Renal pelvis (tissue), 4 donors: ENCODE measurements around the gene SLC9A3. TPM values are rescaled to one million over a fixed set of nuclear protein-coding genes. Genes with fewer than 3 reads are reported as not detected.
"Not testable (repeated sequence)": the region's sequence is repeated elsewhere in the genome, so short reads cannot be mapped to it uniquely, and the experiment has no call there.

Source experiments
- DNase-seq: peaks from one replicate; pipeline ENCODE4 v3.0.0-alpha.2; 2013
- polyA plus RNA-seq, 3 donors: library from polyadenylated mRNA; unstranded; fragments of 120-200 nt; gene quantifications; one replicate each; pipeline ENCODE4 v1.2.1, GENCODE V29; 2013; ENCODE audit not compliant: insufficient read length in 3 of 3

Gene SLC9A3
- polyA plus RNA-seq, 3 donors: 46.4 to 69.6 (median 58.0) TPM

DNA sequence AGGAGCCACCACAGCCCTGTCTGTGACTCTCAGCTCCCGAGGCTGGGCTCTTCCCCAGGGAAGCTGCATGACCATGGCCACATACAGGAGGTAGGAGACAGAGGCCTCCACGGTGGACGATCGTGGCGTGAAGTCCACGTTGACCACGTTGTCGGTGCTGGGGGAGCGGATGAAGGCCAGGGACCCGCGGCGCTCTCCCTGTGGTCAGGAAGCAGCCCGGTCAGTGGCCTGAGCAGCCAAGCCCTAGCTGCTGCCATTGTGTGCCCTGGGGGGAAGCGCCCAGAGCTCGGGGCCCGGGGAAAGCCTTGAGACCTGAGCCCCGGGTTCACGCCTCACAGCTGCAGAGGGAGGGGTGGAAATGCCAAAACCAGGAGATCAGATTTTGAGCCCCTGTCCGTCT lies 47.0 kb downstream of the SLC9A3 start:
- DNase-seq: no peak

DNA sequence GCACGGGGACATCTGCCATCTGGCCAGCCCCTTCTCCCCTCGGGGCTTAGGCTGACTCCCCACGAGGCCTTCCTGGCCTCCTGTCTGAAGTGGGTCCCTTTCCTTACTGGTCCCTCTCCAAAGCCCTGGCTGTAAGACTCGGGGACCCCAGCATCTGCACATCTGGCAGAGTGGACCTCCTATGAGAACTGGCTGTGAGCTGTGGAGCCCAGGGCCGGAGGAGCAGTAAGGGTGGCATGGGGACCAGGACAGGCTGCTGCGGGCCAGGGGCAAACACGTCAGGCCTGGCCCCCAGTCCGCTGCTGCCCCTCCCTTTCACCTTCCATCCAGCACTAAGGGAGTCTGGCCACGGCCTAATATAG lies 47.5 kb downstream of the SLC9A3 start:
- DNase-seq: no peak

DNA sequence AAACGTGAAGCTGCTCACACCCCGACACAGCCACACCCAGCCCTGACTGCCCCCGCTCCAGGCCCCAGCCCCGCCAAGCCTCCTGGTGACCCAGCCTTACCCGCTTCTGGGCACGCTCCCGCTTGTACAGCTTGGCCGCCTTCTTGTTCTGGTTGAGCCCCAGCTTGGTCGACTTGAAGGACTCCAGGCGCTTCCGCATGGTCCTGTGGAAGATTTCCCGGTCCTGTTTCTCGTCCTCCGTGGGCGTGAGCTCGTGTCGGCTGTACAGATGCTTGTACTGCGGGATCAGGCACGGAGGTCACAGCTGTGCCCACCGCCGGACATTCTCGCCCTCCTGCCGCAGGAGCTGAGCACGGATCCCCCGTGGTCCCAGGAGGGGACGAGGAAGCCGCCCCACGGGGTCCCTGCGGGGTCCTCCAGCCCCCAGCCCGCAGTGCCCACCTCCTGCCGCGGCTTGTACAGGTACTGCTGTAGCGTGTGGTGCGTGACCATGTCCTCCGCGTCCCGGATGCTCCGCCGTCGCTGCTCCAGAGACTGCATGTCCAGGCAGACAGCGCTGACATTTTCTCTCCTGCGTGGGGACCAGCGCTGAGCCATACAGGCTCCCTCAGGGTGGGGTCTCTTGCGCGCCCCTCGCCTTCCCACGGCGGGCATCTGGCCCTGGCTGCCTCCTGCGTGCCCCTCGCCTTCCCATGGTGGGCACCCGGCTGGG lies 48.0 kb downstream of the SLC9A3 start:
- DNase-seq: no peak

GRCh38 chr5:475704-476101 lies 48.5 kb downstream of the SLC9A3 start:
- DNase-seq: no peak

DNA sequence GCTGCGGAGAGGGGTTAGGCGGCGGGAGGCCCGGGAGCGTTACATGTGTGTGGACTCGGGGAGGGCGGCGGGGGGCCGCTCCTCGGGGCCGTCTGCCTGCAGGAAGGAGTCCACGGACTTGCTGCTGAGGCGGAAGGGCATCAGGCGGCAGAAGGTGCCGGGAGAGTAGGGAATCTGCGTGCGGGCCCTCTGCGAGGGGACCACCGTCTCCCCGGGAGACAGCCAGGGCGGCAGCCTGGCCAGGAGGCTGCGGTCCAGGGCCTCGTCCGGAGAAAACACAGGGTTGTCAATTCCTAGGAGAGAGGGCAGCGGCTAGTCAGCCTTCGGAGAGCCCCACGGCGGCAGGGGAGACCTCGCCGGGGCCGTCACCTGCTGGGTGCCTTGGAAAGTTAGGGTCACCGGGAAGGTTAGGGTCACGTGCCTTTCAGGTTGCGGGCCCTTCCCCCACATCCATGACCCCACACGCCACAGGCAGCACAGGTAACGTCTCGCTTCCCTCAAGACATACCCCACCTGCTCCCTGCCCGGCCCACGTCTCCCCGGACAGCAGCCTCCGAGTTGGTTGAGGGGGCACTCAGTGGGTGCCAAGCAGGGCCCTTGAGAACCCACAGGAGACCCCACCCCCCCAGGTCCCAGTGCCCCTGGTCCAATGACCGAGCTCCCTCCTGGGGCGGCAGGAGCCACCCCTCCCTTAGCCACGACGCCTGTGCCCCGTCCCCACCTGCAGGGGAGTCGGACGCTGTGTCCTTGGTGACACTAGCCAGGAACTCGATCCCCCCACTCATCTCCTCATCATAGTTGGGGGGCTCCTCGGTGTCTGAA lies 49.2 kb downstream of the SLC9A3 start:
- DNase-seq: no peak

DNA sequence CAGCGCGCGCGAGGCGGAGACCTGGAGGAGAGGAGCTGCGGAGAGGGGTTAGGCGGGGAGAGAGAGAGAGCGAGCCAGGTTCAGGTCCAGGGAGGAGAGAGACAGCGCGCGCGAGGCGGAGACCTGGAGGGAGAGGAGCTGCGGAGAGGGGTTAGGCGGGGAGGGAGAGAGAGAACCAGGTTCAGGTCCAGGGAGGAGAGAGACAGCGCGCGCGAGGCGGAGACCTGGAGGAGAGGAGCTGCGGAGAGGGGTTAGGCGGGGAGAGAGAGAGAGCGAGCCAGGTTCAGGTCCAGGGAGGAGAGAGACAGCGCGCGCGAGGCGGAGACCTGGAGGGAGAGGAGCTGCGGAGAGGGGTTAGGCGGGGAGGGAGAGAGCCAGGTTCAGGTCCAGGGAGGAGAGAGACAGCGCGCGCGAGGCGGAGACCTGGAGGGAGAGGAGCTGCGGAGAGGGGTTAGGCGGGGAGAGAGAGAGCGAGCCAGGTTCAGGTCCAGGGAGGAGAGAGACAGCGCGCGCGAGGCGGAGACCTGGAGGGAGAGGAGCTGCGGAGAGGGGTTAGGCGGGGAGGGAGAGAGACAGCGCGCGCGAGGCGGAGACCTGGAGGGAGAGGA lies 49.9 kb downstream of the SLC9A3 start:
- not testable (repeated sequence) for DNase-seq

GRCh38 chr5:473551-474192 lies 50.6 kb downstream of the SLC9A3 start:
- peak; percentile 41 for DNase-seq

DNA sequence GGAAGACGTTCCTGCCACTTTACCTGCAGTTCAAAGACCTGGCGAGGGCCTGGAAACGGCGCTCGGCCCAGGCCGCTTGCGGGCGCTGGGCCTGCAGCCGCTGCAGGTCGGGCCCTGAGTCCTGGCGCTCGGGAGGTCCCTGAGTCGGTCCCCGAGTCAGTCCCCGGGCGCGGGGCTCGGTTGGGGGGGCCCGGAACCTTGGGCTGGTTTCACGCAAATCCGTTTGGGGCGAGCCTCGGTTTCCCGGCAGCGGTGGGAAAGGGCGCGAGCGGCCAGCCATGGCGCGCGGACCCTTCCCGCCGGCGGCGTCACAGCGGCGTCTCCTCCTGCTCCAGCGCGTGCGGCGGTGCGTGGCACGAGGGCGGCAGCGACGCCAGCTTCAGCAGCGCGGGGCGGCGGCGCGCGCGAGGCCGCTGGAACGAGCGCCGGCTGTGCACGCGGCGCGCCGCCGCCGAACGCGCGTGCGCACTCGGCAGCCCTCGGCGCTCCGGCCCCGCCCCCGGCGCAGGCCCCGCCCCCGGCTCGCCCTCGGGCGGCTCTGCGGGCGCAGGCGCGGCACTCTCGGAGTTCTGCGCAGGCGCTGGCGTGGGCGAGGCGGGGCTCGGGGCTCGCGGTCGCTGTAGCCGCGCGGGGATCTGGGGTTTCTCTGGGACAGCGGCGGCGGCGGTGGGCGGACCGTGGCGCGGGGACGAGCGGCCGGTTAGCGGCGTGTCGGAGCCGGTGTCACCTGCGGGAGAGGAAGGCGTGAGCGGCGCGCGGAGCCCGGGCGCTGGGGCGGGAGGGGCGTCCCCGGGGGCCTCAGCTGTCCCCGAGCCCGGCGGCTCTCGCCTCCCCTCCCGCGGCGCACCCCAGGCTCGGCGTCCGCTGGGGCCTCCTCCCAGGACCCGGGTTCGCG lies 51.3 kb downstream of the SLC9A3 start:
- DNase-seq: peak; percentile 78

GRCh38 chr5:472076-472655 lies 52.1 kb downstream of the SLC9A3 start:
- DNase-seq: no peak

DNA sequence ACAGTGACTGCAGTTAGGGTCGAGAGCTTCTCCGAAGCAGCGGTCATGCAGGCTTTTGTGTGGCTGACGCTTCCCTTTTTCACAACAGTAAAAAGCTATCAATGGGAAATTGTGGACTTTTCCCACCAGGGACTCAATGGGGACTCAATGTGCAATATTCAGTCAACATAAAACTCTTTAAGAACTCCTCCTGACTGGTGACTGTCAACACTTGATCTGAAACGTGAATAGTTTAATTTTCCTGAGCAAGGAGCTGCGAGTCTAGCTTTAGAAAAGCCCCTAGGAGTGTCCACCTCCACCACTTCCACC lies 52.5 kb downstream of the SLC9A3 start:
- no peak for DNase-seq

- no peak for DNase-seq
These were observed 53.1 kb downstream of the SLC9A3 start for GRCh38 chr5:470961-471749.

GRCh38 chr5:469752-470483 lies 54.3 kb downstream of the SLC9A3 start:
- no peak for DNase-seq

- no peak for DNase-seq
These were observed 55.8 kb downstream of the SLC9A3 start for GRCh38 chr5:468401-468800.

- DNase-seq: no peak
These were observed 57.5 kb downstream of the SLC9A3 start for GRCh38 chr5:466661-467310.

DNA sequence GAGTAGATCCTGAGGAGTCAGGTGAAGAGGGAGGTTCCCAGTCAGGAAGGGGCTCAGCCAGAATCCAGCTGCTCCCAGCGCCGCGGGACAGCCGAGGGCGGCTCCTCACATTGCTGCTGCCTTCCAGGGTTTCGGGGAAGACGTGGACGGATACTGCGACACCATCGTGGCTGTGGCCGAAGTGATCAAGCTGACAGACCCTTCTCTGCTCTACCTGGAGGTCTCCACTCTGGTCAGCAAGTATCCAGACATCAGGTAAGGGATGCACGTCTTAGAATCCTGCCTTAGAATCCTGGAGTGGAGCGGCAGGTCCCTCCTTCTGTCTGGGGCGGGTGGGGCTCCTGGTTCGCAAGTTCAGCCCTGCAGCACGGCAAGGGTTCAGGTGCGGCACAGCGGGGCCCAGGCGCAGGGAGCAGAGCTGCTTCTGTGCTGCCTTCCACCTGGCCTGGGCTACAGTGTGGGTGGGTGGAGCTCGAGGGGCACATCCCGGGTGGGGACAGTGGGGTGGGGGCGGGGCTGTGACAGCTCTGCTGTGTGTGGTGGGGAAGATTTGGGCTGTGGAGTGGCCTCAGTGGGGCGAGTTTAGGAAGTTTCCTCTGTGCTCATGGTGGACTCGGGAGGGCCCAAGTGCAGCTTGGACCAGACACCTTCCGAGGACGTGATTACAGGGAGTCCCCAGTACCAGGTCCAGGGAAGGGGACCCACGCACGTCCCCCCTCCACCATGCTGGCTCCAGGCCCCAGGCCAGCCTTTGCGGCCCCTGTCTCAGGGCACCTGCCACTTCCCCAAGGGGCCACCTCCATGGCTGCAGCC lies 58.5 kb downstream of the SLC9A3 start:
- no peak for DNase-seq

DNA sequence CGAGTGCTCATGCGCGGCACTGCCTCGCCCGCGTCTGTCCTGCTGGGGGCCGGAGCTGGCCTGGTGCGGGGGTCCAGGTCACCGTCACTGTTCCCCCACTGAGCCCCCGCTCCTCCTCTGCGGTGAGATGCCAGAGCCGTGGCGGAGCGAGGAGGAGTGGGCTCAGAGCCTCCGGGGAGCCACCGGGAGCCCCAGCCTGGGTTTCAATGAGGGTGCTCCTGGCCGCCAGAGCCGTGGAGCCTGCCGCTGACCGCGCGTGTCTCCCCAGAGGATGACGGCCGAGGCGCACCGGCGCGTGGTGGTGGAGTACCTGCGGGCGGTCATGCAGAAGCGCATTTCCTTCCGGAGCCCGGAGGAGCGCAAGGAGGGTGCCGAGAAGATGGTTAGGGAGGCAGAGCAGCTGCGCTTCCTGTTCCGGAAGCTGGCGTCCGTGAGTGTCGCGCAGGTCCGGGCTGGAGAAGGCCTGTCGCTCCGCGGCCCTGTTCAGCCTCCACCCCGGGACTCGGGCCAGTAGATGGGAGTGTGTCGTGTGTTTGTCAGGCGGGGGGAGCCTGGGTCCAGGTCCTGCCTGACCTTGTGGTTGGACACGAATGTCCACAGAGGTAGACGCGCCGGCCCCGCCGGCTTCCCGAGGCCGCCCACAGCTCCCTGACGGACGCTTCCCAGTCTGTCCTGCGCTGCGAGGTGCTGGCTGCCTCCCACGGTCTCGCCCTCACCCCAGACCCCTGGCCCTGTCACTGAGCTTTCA lies 59.2 kb downstream of the SLC9A3 start:
- DNase-seq: no peak

- DNase-seq: no peak
These were observed 59.8 kb downstream of the SLC9A3 start for GRCh38 chr5:464446-464842.

GRCh38 chr5:463952-464351 lies 60.3 kb downstream of the SLC9A3 start:
- DNase-seq: no peak
